Endothelial cell of umbilical vein (primary cell): ENCODE results near the gene BCR. TPM values are rescaled to one million over a fixed set of nuclear protein-coding genes. Genes with fewer than 3 reads are reported as not detected.

Experiments
- BruUV-seq: library from RNA; stranded (reverse); fragments of 400-500 nt; replicated peaks from 2 replicates; lab custom pipeline; 2021; lab: Mats Ljungman, UMichigan
- CTCF ChIA-PET: fragments of 300-600, 350-600 bp; sonication (Branson Sonifier 250); formaldehyde crosslinking; loops from one replicate; lab custom pipeline; 2021; ENCODE audit warnings: antibody characterized with exemption, inconsistent platforms; lab: Charles Lee
- POLR2A ChIA-PET: fragments of 300-600, 350-600 bp; sonication (Branson Sonifier 250); formaldehyde crosslinking; loops from one replicate; lab custom pipeline; 2021; ENCODE audit warnings: antibody characterized with exemption, inconsistent platforms; lab: Charles Lee
- DNase-seq: peaks from one replicate; pipeline ENCODE4 v3.0.0-alpha.2; 2011; ENCODE audit warnings: low read depth, low spot score
- FAIRE-seq: peaks from 2 replicates; lab custom pipeline; 2011; peaks lifted over from hg19 to GRCh38; lab: Jason Lieb, UNC
- H2AFZ ChIP-seq: 2 replicates; pipeline ENCODE4 v1.6.0; 2012; ENCODE audit warnings: low read depth, low read length, control low read depth, inconsistent platforms
- H3K27ac ChIP-seq: 2 replicates; pipeline ENCODE4 v1.5.1; 2011; ENCODE audit warnings: low read depth, mild to moderate bottlenecking, control low read depth, low read length, moderate library complexity; ENCODE audit not compliant: insufficient read depth
- H3K27me3 ChIP-seq, 2 experiments: 2 replicates each; pipeline versions ENCODE4 v1.6.0 to v1.6.1; 2011; ENCODE audit warnings: low read length in 2 of 2, mixed read lengths in 1 of 2; ENCODE audit not compliant: control insufficient read depth in 2 of 2, insufficient read depth in 2 of 2
- H3K36me3 ChIP-seq, 2 experiments: 2 replicates in 1 of 2; 3 replicates in 1 of 2; pipeline ENCODE4 v1.5.1; 2011; ENCODE audit warnings: low read length in 2 of 2, mild to moderate bottlenecking in 1 of 2, moderate library complexity in 1 of 2; ENCODE audit not compliant: control insufficient read depth in 2 of 2, insufficient read depth in 2 of 2; ENCODE audit errors: extremely low read depth in 1 of 2
- H3K4me1 ChIP-seq: 3 replicates; pipeline ENCODE4 v1.5.1; 2011; ENCODE audit warnings: mild to moderate bottlenecking, low read length; ENCODE audit not compliant: control insufficient read depth, insufficient read depth; ENCODE audit errors: extremely low read depth
- H3K4me2 ChIP-seq: 2 replicates; pipeline ENCODE4 v1.6.1; 2011; ENCODE audit warnings: low read length, control low read depth, mixed read lengths; ENCODE audit not compliant: insufficient read depth
- H3K4me3 ChIP-seq, 3 experiments: fragments of 200-600 bp in 1 of 3; sonication (generic), shearing (Covaris generic) in 1 of 3; replicated peaks in 1 of 3; 2 replicates each; pipeline ENCODE4 v1.5.1; 2011 to 2016; ENCODE audit warnings: control low read depth in 3 of 3, low read length in 3 of 3, mild to moderate bottlenecking in 2 of 3, inconsistent platforms in 1 of 3, low read depth in 1 of 3, moderate library complexity in 1 of 3; ENCODE audit not compliant: insufficient read depth in 1 of 3
- H3K79me2 ChIP-seq: 2 replicates; pipeline ENCODE4 v1.6.0; 2012; ENCODE audit warnings: low read length, inconsistent platforms; ENCODE audit not compliant: control insufficient read depth, insufficient read depth
- H3K9ac ChIP-seq: replicated peaks from 2 replicates; pipeline ENCODE3; 2011; ENCODE audit warnings: low read length, control low read depth; ENCODE audit not compliant: insufficient read depth; ENCODE audit errors: extremely low read depth
- H3K9me1 ChIP-seq: replicated peaks from 3 replicates; pipeline ENCODE4 v1.6.0; 2011; ENCODE audit warnings: mild to moderate bottlenecking, low read length; ENCODE audit not compliant: control insufficient read depth, insufficient read depth; ENCODE audit errors: extremely low read depth
- H3K9me3 ChIP-seq: replicated peaks from 2 replicates; pipeline ENCODE4 v1.5.1; 2012; ENCODE audit warnings: low read length, inconsistent platforms; ENCODE audit not compliant: control insufficient read depth, insufficient read depth
- H4K20me1 ChIP-seq: replicated peaks from 2 replicates; pipeline ENCODE3; 2011; ENCODE audit warnings: mild to moderate bottlenecking, low read length; ENCODE audit not compliant: control insufficient read depth, insufficient read depth; ENCODE audit errors: extremely low read depth
- CTCF ChIP-seq, 2 donors: IDR thresholded peaks; 1 replicate in 1 of 2; 2 replicates in 1 of 2; pipeline ENCODE4 v1.5.1; 2011; ENCODE audit warnings: low read length in 2 of 2, mild to moderate bottlenecking in 2 of 2, moderate library complexity in 2 of 2, control low read depth in 1 of 2, inconsistent platforms in 1 of 2, low read depth in 1 of 2; ENCODE audit not compliant: insufficient read depth in 1 of 2; ENCODE audit errors: extremely low read depth in 1 of 2
- EZH2 ChIP-seq: IDR thresholded peaks from 2 replicates; pipeline ENCODE4 v1.6.1; 2012; ENCODE audit warnings: borderline replicate concordance, low read depth, mild to moderate bottlenecking, moderate library complexity, low read length, inconsistent platforms; ENCODE audit not compliant: severe bottlenecking
- FOS ChIP-seq: IDR thresholded peaks from 2 replicates; pipeline ENCODE4 v1.6.1; 2011; ENCODE audit warnings: mild to moderate bottlenecking, low read length, moderate library complexity, borderline replicate concordance; ENCODE audit not compliant: insufficient read depth
- GATA2 ChIP-seq: IDR thresholded peaks from 2 replicates; pipeline ENCODE4 v1.7.0; 2011; ENCODE audit warnings: low read depth, mild to moderate bottlenecking, moderate library complexity, mixed read lengths, low read length; ENCODE audit not compliant: insufficient read length, insufficient read depth
- JUN ChIP-seq: IDR thresholded peaks from 2 replicates; pipeline ENCODE4 v1.6.1; 2011; ENCODE audit warnings: borderline replicate concordance, low read depth; ENCODE audit not compliant: insufficient read length, insufficient read depth
- MAX ChIP-seq: IDR thresholded peaks from 2 replicates; pipeline ENCODE4 v1.6.1; 2011; ENCODE audit not compliant: insufficient read depth, insufficient read length
- MYC ChIP-seq: IDR thresholded peaks from one replicate; pipeline ENCODE4 v1.6.1; 2011; ENCODE audit warnings: mild to moderate bottlenecking, low read depth, low read length
- POLR2A ChIP-seq: IDR thresholded peaks from 2 replicates; pipeline ENCODE4 v1.6.1; 2012; ENCODE audit warnings: low read depth, mild to moderate bottlenecking, control low read depth, low read length
- POLR2AphosphoS5 ChIP-seq: IDR thresholded peaks from 2 replicates; pipeline ENCODE4 v1.6.1; 2012; ENCODE audit warnings: low read depth, mild to moderate bottlenecking, control low read depth, low read length, moderate library complexity; ENCODE audit not compliant: insufficient read depth
- dilution Hi-C: fragments of 300-500 bp; cut with MboI; formaldehyde crosslinking; loops from one replicate; pipeline ENCODE4 v1.15.0; 2019; ENCODE audit warnings: low sequenced_read_pairs; ENCODE audit not compliant: extremely low pct_ligation_motif_present
- intact Hi-C: fragments of 100-400 bp; cut with micrococcal nuclease; formaldehyde crosslinking; loops from one replicate; pipeline ENCODE4 v1.10.0; 2022
- polyA plus RNA-seq, 4 experiments: library from polyadenylated mRNA; depleted of rRNA in 3 of 4; stranded (reverse) in 3 of 4; unstranded in 1 of 4; fragments of >200 nt; gene quantifications; 2 replicates each; pipeline versions ENCODE4 v1.2.1 to v1.2.3, GENCODE V29; 2011 to 2012; ENCODE audit warnings: missing spikeins in 1 of 4
- total RNA-seq: library from RNA; stranded (reverse); gene quantifications from 2 replicates; pipeline ENCODE4 v1.2.3, GENCODE V29; 2021

BCR gene
- total and polyA plus RNA-seq, 2 donors (not counting 3 experiments of a cell fraction or from before 2014, with no cell fraction given), result 129 to 141 TPM

- no peak overlapping the region for H3K4me2 ChIP-seq
- DNase-seq (no peak), FAIRE-seq (no peak)
- intact Hi-C loops (no loop called here), dilution Hi-C loops (no loop called here)
- no TSS peak for BruUV-seq
- no peaks in the 10 kb centered on the region for H4K20me1 ChIP-seq
- H3K27me3 ChIP-seq, result no peaks in the 10 kb centered on the region
- peaks cover 11% of the 10 kb centered on the region for H3K79me2 ChIP-seq
- H3K9me1 ChIP-seq, result no peaks in the 10 kb centered on the region
- peaks cover 24 to 77% of the 10 kb centered on the region in 2 experiments for H3K36me3 ChIP-seq
- H2AFZ ChIP-seq, result no peak overlapping the region
- no peak overlapping the region for H3K9ac ChIP-seq
- ChIA-PET POLR2A (no interaction called here), CTCF (interaction anchor here (0.8 to 1.6 kb wide), 4 partner anchors 13 to 90 kb away, joined by 3 to 4 read pairs (median 3); partner anchors contain the start of gene BCR)
- no peak overlapping the region for H3K4me3 ChIP-seq
- TF ChIP-seq JUN, result no peak
- TF ChIP-seq MYC, result no peak
- TF ChIP-seq EZH2, result no peak
- TF ChIP-seq POLR2A, result no peak
- no peak for TF ChIP-seq GATA2
- no peak for TF ChIP-seq CTCF (IDR thresholded peaks at IDR 0.05; ENCODE audit: extremely low read depth in 1 of 2, insufficient read depth in 1 of 2, low read depth in 1 of 2, low read length in 2 of 2)
- no peak for TF ChIP-seq POLR2AphosphoS5
- TF ChIP-seq FOS, result no peak
- no peak for TF ChIP-seq MAX
- H3K27ac ChIP-seq, result no peak overlapping the region
- H3K4me1 ChIP-seq, result no peaks in the 10 kb centered on the region
- no peaks in the 10 kb centered on the region for H3K9me3 ChIP-seq
These were observed 88.6 kb downstream of the BCR start for GRCh38 chr22:23268877-23269276.
